ENCODE results near the gene GLIPR1L1.

DNA sequence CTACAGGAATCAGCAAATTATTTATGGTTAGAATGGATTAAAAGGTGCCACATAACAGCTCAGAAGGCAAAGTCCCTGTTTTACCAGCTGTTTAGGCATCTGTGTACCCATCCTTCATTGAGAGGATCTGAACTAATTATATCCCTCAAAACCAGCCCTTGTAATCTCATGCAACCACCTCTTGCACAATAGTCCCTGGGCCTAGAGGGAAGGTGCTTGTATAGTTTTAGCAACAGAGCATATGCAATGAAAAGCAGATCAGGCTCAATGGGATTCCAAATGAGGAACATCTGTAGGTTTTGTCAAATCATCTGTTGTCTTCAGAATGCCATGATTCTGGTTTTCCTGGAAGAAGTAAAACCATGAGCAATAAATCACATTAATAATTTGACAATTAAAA, 30.4 kb downstream of the GLIPR1L1 start:
- TF ChIP-seq, protein P1, sequence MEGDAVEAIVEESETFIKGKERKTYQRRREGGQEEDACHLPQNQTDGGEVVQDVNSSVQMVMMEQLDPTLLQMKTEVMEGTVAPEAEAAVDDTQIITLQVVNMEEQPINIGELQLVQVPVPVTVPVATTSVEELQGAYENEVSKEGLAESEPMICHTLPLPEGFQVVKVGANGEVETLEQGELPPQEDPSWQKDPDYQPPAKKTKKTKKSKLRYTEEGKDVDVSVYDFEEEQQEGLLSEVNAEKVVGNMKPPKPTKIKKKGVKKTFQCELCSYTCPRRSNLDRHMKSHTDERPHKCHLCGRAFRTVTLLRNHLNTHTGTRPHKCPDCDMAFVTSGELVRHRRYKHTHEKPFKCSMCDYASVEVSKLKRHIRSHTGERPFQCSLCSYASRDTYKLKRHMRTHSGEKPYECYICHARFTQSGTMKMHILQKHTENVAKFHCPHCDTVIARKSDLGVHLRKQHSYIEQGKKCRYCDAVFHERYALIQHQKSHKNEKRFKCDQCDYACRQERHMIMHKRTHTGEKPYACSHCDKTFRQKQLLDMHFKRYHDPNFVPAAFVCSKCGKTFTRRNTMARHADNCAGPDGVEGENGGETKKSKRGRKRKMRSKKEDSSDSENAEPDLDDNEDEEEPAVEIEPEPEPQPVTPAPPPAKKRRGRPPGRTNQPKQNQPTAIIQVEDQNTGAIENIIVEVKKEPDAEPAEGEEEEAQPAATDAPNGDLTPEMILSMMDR (IDR thresholded peaks at IDR 0.05): no peak
- TF ChIP-seq POLR2A (IDR thresholded peaks at IDR 0.05; ENCODE audit: low read depth): no peak
